HG03066 (cell line): ENCODE results near the gene GRPEL2.

Experiments used
- ATAC-seq: cut with Tn5 transposase; IDR thresholded peaks from one replicate; pipeline ENCODE4 v1.9.1; 2021; ENCODE audit warnings: low read depth; ENCODE audit not compliant: unreplicated experiment

The GRPEL2 gene, protein sequence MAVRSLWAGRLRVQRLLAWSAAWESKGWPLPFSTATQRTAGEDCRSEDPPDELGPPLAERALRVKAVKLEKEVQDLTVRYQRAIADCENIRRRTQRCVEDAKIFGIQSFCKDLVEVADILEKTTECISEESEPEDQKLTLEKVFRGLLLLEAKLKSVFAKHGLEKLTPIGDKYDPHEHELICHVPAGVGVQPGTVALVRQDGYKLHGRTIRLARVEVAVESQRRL

DNA sequence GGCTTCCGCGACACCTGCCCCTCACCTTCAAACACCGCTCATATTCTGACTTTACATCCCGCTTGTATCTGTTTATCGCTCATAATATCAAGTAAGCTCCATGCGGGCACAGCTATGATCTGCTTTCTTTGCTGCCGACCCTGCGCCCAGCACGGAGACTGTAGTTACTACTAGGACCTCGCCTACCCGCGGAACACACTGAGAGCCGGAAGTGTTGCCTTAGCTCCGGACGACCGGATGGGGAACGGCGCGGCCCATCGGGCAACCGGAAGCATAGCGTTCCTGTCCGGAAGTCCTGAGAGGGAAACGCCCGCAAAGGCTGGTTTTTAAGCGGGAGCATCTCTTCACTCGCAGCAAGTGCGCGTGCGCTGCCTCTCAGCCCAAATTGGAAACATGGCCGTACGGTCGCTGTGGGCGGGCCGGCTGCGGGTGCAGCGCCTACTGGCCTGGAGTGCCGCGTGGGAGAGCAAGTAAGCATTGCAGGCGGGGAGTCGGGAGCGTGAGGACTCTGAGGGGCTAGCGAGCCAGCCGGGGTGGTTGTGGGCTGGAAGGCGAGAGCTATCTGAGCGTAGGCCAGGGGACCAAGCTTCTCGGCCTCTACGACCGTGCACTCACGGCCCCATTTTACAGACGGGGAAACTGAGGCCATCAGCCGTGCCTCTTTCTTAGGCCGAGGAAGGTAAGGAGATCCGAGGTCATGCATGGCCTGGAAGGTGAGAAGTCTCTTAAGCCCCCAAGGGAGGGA is at the start of gene GRPEL2:
TSS of gene GRPEL2 (plus strand) at position 353 of the 745 bp plus-strand sequence. CDS start at position 394, 41 bp downstream.
- ATAC-seq = peak; percentile 98

GRCh38 chr5:149297340-149298025 is 47.8 kb upstream of the GRPEL2 start:
- no peak for ATAC-seq

- no peak for ATAC-seq
Measured at GRCh38 chr5:149298163-149298562, 47.1 kb upstream of the GRPEL2 start.

DNA sequence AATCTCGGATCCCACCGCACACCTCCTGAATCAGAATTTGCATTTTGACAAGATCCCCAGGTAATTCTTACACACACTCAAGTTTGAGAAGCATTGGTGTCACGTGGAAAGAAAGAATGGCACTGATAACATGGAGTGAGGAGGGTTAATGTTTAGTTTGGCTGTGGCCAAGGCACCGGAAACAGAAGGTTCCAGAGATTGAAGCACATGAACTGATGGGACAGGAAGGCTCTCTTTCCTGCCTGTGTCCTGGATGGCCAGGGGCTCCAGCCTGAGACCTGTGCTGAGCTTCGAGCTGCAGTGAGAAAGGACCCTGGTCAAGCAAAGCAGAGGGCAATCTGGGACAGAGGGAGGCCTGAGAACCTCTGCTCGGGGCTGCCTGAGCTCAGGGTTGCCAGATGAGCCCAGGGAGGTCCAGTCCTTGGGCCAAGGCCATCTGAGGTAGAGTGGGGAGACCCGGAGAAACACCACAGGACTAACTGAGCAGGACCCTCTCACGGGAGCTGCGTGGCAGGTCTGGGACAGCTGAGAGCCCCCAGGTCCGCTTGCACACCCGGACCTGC is 46.4 kb upstream of the GRPEL2 start:
- ATAC-seq = no peak

DNA sequence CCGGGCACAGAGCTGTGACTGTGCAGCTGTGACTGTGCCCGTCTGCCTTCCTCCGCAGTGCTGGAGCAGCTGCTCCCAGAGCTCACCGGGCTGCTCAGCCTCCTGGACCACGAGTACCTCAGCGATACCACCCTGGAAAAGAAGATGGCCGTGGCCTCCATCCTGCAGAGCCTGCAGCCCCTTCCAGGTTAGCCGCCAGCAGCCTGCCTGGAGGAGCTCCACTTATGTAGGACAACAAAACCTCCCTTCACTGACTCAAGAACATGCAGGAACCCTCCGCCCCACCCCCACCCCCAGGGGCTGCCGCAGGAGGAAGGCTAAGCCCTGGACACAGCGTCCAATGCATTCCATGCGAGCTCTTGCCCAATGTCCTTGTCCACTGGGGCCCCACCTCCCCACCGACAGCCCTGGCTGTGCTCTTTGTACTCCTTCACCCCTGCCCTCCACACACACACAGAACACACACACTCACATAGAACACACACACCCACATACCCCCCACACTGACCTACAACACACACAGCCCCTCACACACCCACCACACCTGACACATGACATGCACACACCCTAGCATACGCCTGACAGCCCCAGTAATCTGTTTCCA is 45.7 kb upstream of the GRPEL2 start:
- no peak for ATAC-seq

DNA sequence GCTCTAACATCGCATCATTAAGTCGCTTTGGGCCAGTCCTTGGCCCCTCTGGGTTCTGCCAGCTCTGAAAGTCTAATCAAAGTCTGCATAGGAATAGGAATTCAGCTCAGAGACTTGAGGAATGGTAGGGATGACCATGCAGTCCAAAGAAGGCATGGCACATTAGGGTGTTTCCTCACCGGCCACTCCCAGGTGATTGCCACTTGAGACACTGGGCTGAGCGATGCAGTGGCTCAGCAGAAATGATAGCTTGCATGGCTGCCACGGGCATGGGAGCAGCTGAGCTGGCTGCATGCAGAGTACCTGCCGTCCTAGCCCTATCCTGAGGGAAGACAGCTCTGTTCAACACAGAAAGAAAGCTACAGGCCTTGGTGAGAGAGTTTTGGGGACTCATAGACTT is 44.9 kb upstream of the GRPEL2 start:
- ATAC-seq = no peak

DNA sequence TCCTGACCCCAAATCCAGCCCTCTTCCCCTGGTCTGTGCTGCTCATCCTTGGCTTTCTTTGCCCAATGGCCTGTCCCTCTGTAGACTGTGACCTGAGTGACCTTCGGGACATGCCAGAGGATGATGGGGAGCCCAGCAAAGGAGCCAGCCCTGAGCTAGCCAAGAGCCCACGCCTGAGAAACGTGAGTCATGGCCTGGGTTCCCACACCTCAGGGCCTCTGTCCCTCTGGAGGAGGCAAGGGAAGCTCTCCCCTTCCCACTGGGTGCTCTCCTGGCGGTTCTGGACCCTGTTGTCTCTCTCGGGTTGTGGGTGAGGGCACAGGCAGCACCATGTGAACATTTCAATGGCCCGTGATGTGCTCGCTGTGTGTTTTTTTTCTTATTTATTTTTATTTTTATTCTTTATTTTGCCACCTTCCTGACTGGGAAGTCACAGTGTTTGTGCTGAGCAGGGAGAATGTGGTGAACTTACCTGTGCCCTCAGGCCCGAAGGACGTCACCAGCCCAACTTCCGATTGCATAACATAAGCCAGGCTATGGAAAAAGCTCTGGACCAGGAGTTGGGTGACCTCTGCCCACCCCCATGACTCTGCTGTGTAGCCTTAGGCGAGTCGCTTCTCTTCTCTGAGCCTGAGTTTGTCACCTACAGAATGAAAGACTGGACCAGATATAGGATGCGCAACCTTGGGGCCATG is 44.1 kb upstream of the GRPEL2 start:
- ATAC-seq = no peak

- ATAC-seq = no peak
Measured at GRCh38 chr5:149301744-149302380, 43.4 kb upstream of the GRPEL2 start.

GRCh38 chr5:149302641-149303040 is 42.7 kb upstream of the GRPEL2 start:
- ATAC-seq = no peak

GRCh38 chr5:149303210-149303609 is 42.1 kb upstream of the GRPEL2 start:
- ATAC-seq = no peak

DNA sequence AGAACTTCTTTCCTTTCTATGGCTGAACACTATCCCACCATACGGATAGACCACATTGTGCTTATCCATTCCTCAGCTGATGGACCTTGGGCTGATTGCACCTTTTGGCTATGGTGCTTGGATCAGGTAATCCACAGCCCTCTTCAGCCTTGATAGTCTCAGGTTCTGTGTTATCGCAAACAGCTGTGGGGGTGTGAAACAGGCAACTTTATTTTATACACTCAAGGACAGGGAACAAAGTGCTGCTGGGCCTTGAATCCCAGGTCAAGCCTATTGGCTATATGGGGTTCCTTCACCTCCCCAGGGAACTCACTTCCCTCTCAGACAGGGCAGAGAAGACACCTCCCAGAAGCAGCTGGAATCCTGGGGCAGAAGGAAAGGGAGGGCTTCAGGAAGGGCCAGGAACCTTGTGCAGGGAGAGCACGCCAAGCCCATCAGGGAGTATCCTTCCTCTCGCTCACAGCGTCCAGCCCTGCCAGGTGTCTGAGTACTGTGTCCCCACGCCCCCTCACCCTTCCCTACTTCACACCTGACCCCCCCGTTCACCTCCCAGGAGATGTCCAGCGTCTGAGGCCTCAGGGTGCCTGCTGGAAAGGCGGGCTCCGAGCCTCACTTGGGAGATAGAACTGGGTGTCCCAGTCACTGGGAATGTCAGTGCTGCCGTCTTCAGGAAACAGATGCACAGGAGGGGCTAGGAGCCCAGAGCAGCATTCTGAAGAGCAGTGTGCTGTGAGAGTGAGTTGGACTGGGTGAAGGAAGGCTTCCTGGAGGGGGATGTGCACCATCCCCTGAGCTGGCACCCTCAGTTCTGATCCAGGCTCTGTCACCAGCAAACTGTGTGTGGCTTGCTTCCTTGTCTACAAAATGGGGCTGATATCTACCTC is 40.9 kb upstream of the GRPEL2 start:
- ATAC-seq = no peak

DNA sequence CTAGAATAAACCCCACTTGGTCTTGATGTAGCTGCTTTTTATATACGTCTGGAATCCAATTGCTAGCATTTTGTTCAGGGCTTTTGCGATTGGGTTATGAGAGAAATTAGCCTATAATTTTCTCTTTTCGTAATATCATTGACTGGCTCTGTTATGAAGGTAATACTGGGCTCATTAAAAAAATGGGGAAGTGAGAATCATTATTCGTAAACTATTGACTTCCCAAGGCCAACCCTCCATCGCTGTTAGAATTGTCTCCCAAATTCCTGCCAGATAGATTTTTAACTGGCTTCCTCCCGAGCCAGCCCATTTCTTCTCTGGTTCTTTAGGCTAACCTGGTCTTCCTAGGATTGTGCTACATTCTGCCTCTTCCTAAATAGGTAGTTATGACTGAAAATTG is 35.9 kb upstream of the GRPEL2 start:
- ATAC-seq = no peak

DNA sequence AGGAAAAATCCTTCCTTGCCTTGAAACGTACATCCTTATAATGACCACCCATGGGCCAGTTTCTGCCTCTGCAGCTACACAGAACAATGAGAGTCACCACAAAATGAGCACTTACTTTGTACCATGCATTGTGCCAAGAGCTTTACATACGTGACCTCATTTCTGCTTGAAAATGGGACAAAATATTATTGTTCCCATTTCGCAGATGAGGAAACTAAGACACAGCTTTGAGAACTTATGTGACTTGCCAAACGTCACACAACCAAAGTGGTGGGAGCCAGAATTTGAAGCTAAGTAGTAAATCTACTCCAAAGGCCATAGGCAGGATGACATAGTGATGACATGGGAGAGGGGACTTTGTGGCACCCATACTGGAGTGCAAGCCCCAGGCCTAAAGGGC is 34.8 kb upstream of the GRPEL2 start:
- no peak for ATAC-seq

DNA sequence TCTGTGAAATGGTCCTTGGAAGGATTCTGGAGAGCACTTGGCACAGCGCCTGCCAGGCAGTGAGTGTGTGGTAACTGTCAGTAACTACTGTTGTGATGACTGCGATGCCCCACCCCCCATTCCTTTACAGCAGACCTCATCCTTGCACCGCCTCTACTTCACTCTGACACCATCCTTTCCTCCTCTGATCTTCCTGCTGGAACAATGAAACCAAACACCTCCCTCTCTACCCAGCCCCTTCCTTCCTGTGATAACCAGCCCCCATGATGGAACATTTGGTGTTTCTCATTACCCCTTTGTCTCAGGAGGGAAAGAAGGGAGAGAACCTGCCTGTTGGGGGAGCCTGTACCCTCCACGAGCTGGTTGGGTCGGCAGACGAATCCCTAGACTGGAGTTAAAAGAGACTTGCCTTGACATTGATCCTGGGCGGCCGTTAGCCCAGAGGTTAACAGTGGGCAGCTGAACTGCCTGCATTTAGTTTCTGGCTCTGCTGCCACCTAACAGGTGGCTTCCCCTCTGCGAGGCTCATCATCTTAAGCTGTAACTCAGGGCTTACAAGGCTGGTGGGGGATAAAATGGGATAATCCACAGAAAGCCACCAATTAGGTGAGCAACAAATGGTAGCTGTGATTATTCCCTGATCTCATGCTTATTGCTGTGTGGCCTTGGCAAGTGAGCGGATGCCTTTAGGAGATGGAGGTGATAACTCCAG is 34.2 kb upstream of the GRPEL2 start:
- no peak for ATAC-seq

DNA sequence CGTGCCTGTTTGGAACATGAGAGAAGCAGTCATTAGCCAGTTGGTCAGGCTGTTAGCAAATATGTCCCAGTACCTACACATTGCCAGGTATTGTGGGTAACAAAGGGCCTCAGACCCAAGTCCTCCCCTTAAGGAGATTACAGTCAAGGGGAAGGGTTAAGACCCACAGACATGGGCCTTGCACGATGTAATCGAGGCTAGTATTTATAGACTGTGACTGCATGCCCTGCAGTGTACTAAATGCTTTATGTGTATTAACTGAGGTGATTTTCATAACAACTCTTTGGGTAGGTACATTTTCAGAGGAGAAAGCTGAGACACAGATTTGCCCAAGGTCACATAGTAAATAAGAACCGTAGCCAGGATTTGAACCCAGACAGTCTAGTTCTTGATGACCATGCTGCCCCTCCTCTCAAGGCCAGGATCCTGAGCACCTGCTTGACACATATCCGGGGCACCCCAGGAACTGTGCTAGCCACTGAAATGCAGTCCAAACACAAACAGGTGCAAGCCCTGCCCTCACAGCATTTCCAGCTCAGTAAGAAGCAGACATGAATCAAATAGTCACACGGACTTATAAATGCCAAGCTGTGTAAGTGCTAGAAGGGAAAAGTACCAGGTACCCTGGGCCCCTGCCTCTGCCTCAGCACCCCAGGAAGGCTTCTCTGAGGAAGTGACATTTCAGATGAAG is 32.0 kb upstream of the GRPEL2 start:
- ATAC-seq = no peak

DNA sequence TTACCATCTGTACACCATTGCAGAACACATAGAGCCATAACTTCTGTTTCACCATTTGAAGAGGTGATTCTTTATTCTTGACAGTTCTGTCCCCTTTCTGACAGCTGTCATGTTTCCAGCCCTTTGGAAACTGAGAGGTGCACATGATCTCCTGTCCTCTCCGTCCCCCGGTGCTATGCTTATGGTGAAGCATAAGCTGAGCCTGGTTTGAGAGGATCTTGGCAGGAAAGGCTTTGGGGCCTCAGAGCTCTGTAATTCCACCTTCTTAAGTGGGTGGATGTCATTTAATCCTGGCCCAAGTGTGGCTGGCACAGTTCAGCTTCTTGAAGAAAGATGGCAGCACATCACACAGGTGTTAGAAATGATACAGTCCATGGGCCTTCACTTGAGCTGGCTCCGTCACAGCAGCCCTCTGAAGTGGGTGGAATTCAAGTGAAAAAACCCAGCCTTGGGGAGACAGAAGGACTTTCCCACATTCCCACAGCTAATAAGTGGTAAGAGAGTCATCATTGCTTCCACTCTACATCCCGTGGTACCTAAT is 30.7 kb upstream of the GRPEL2 start:
- no peak for ATAC-seq

- ATAC-seq = no peak
Measured at GRCh38 chr5:149315753-149316152, 29.5 kb upstream of the GRPEL2 start.
